HG02870 (cell line): Measurements from ENCODE around the gene RPS19BP1.

Experiments
- ATAC-seq: cut with Tn5 transposase; IDR thresholded peaks from one replicate; pipeline ENCODE4 v1.9.1; 2021; ENCODE audit warnings: mild to moderate bottlenecking, moderate library complexity; ENCODE audit not compliant: unreplicated experiment

Gene RPS19BP1

GRCh38 chr22:39559456-39560105 is 27.0 kb upstream of the RPS19BP1 start:
- ATAC-seq = no peak

DNA sequence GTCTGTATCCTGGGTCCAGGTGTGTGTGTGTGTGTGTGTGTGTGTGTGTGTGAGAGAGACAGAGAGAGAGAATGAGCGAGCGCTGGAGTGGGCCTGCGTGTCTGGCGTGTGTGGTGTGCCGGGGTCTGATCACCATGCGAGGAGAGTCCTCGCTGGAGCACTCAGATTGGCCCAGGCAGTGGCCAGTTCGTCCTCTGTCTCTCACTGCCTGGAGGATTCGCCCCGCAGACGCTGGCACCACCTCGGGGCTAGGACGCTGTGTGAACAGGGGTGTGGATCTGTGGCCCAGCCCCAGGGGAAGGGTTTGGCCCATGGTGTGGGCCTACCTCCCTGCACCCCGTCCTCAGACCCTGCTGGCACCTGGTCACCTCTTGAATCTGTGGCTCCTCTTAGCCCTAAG is 26.4 kb upstream of the RPS19BP1 start:
- ATAC-seq = no peak

DNA sequence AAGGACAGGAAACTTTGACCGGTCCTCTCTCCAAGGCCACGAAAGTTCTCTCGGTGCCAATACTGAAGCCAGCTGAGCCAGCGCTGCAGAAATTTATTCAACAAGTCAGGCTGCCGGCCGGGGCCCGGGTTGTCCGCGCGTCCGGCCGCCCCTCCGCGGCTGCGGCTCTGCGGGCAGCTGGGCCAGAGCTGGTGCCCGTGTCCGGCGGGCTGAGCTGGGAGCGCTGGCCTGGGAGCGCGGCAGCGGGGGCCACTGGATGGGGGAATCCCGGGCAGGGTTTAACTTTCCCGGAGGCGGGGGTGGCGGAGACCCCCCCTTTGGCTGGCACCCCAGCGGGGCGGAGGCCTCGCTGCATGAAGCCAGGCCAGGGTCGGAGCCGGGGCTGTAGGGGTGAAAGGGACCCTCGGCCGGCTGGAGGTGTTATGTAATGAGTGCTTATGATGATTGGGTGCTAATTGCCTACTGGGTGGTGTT is 25.7 kb upstream of the RPS19BP1 start:
- ATAC-seq = no peak

GRCh38 chr22:39556970-39557841 is 24.7 kb upstream of the RPS19BP1 start:
- no peak for ATAC-seq

GRCh38 chr22:39554151-39554550 is 21.6 kb upstream of the RPS19BP1 start:
- no peak for ATAC-seq

GRCh38 chr22:39553429-39553828 is 20.9 kb upstream of the RPS19BP1 start:
- ATAC-seq = no peak

GRCh38 chr22:39547587-39547947 is 15.0 kb upstream of the RPS19BP1 start:
- no peak for ATAC-seq

DNA sequence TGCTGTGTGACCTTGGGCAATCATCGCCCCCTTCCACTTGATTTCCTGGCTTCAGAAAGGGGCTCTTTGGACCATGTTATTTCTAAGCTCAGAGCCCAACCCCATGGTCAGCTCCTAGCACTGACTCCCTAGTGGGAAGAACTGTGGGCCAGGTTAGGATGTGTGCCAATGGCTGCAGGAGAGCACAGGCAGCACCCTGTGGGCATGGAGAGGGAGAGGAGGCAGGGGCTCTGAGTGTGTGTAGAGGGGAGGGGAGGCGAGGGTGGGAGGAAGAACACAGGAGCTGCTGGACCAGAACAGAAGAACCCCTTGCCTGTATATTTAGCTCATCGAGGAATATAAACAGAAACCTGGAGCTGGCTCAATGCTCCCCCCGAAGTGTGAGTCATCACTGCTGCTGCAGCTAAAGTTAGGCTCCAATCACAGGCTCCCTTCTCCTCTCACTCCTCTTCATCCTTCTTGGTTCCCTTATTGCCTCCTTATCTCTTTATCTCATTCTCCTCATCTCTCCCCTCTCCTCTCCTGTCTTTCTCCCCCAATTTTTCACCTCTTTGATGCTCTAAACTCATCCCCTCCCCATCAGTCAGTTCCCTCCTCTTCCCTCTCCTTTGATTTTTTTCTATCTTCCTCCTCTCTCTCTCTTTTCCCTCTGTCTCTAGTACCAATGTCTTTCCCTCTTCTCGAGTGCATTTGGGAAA is 14.5 kb upstream of the RPS19BP1 start:
- no peak for ATAC-seq

- ATAC-seq = no peak
Observed at GRCh38 chr22:39545386-39546365, 13.1 kb upstream of the RPS19BP1 start.

DNA sequence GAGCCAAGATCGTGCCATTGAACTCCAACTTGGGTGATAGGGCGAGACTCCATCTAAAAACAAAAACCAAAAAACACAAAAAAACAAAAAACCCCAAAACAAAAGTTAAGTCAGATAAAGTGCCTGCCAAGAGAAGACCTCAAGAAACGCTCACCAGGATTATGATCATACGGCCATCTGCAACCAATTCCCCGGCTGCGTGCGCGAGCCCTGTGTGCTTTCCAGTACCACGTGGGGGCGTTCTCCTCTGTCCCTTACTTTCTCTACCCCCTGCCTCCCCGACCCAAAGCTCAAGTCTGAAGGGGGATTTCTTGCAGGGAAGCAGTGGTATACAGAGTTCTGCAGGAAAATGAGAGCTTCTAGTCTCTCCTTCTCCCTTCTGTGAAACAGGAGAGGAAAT is 10.5 kb upstream of the RPS19BP1 start:
- no peak for ATAC-seq

DNA sequence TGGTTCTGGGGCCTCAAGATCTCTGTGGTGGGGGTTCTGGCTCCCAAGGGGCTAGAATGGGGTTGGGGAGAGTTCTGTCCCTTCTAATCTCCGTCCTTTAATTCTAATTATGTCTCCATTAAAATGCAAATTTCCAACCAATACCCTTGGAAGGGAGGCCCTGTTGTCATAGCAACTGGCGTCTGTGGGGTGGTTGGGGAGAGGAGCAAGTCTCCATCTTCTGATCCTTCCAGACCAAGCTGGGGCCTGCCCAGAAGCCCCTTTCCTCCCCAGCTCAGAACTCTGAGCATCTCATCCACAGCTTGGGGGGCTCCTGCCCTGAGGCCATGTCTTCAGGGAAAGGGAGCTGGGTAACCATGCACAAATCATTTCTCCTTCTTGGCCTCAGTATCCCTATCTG is 5.4 kb upstream of the RPS19BP1 start:
- no peak for ATAC-seq

- no peak for ATAC-seq
Observed at GRCh38 chr22:39536711-39537110, 4.2 kb upstream of the RPS19BP1 start.

DNA sequence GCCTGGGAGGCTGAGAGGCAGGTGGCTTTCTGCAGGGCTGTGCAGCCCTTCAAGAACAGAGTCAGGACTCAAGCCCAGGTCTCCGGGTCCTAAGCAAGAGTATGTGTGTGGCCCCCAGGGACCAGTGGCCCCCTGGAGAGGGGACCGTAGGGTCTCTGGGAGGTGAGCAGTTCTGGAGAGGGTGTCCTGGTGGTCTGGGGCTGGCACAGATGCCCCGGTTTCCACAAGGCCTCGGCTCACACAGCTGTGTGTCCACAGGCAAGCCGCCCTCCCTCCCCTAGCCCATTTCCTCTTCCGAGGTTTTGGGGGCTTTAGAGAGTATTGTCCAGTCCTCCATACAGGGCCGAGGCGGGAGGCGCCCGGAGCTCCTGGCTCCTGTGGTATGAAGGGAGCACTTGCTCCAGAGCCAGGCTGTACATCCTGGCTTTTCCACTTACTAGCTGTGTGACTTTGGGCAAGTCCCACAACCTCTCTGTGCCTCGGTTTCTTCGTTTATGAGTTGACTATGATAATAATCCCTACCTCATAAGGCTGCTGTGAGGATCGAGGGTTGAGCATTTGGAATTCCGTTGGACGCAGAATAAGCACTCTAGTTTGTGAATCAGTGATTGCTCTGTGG is 3.4 kb upstream of the RPS19BP1 start:
- ATAC-seq = no peak

GRCh38 chr22:39535357-39535725 is 2.8 kb upstream of the RPS19BP1 start:
- ATAC-seq = no peak

GRCh38 chr22:39534591-39535356 is 2.2 kb upstream of the RPS19BP1 start:
- ATAC-seq = no peak

DNA sequence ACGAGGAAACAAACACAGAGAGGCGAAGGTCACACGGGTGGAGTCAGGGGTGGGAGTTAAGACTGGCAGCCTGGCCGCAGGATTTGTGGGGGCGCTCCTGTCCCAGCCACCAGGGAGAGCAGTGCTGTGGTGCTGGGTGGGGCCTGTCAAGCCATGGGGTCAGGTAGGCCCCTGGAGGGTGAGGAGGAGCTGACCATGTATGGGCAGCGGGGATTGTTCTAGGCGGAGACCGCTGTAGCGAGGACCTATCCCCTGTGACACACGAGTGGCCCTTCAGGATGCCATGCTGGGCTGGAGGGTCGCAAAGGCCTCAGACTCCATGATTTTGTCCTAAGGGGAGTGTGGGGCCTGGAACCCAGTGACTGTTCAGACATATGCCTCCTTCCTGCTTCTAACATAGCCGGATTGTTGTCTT is 1.6 kb upstream of the RPS19BP1 start:
- ATAC-seq = no peak

GRCh38 chr22:39530692-39531331 is 1.7 kb downstream of the RPS19BP1 start:
- ATAC-seq = no peak

GRCh38 chr22:39530116-39530515 is 2.4 kb downstream of the RPS19BP1 start:
- ATAC-seq = no peak

- ATAC-seq = no peak
Observed at GRCh38 chr22:39529487-39529851, 3.1 kb downstream of the RPS19BP1 start.
